GM23248 (cell line): ENCODE measurements around the gene EGLN1. TPM values are rescaled to one million over a fixed set of nuclear protein-coding genes. Genes with fewer than 3 reads are reported as not detected.
"Not testable (repeated sequence)": the region's sequence is repeated elsewhere in the genome, so short reads cannot be mapped to it uniquely, and the experiment has no call there.

Source experiments
- DNase-seq: peaks from one replicate; pipeline ENCODE4 v3.0.0-alpha.2; 2015
- H2AFZ ChIP-seq: fragments of 200-600 bp; sonication (generic); 2 replicates; pipeline ENCODE4 v1.6.1; 2016; ENCODE audit warnings: antibody characterized with exemption
- H3F3A ChIP-seq: fragments of 200-600 bp; sonication (generic); 2 replicates; pipeline ENCODE4 v1.6.1; 2016; ENCODE audit warnings: mild to moderate bottlenecking, antibody characterized with exemption, mixed run types; ENCODE audit not compliant: insufficient read depth
- H3K27ac ChIP-seq: fragments of 200-600 bp; sonication (generic); 2 replicates; pipeline ENCODE4 v1.5.1; 2016; ENCODE audit warnings: mild to moderate bottlenecking
- H3K27me3 ChIP-seq: fragments of 200-600 bp; sonication (generic); replicated peaks from 2 replicates; pipeline ENCODE4 v1.6.1; 2016; ENCODE audit warnings: mild to moderate bottlenecking; ENCODE audit not compliant: insufficient read depth
- H3K36me3 ChIP-seq: fragments of 200-600 bp; sonication (generic); 2 replicates; pipeline ENCODE4 v1.6.1; 2016; ENCODE audit warnings: low read depth, mild to moderate bottlenecking
- H3K4me1 ChIP-seq: fragments of 200-600 bp; sonication (generic); 2 replicates; pipeline ENCODE4 v1.6.1; 2016; ENCODE audit warnings: mild to moderate bottlenecking; ENCODE audit not compliant: insufficient read depth
- H3K4me2 ChIP-seq: fragments of 200-600 bp; sonication (generic); one replicate; pipeline ENCODE4 v1.6.1; 2016; ENCODE audit warnings: mild to moderate bottlenecking; ENCODE audit not compliant: unreplicated experiment
- H3K4me3 ChIP-seq: fragments of 200-600 bp; sonication (generic); 2 replicates; pipeline ENCODE4 v1.5.1; 2016; ENCODE audit warnings: mild to moderate bottlenecking
- H3K79me2 ChIP-seq: fragments of 200-600 bp; sonication (generic); 2 replicates; pipeline ENCODE4 v1.6.1; 2016; ENCODE audit warnings: mild to moderate bottlenecking; ENCODE audit not compliant: insufficient read depth
- H3K9ac ChIP-seq: fragments of 200-600 bp; sonication (generic); 2 replicates; pipeline ENCODE4 v1.6.1; 2016; ENCODE audit warnings: mild to moderate bottlenecking
- H3K9me2 ChIP-seq: fragments of 200-600 bp; sonication (generic); 2 replicates; pipeline ENCODE4 v1.6.1; 2016; ENCODE audit warnings: mixed run types, mild to moderate bottlenecking, moderate library complexity; ENCODE audit not compliant: insufficient read depth
- H3K9me3 ChIP-seq: fragments of 200-600 bp; sonication (generic); one replicate; pipeline ENCODE4 v1.6.1; 2017; ENCODE audit warnings: low read depth
- H4K20me1 ChIP-seq: fragments of 200-600 bp; sonication (generic); 2 replicates; pipeline ENCODE4 v1.6.0; 2016; ENCODE audit not compliant: insufficient read depth
- EZH2 ChIP-seq: fragments of 200-600 bp; sonication (generic); IDR thresholded peaks from 2 replicates; pipeline ENCODE4 v1.6.1; 2018; ENCODE audit warnings: antibody characterized with exemption, mild to moderate bottlenecking; ENCODE audit not compliant: insufficient read depth, poor library complexity, severe bottlenecking
- EZH2phosphoT487 ChIP-seq: fragments of 200-600 bp; sonication (generic); IDR thresholded peaks from 2 replicates; pipeline ENCODE4 v1.6.1; 2018; ENCODE audit warnings: antibody characterized with exemption, moderate library complexity, mild to moderate bottlenecking, low read depth; ENCODE audit not compliant: insufficient read depth
- WGBS, 2 experiments: methylation state at CpG; one replicate each; pipeline ENCODE4 v1.1.6; 2015 to 2017; ENCODE audit warnings: low lambda C conversion rate in 2 of 2, low coverage in 1 of 2; ENCODE audit errors: missing lambda C conversion rate in 2 of 2; 5-methylcytosine and 5-hydroxymethylcytosine counted together
- in situ Hi-C: fragments of 300-500 bp; cut with MboI; formaldehyde crosslinking; loops from 2 replicates; pipeline ENCODE4 v1.15.0; 2020
- polyA plus RNA-seq: library from polyadenylated mRNA; unstranded; fragments of >200 nt; fragmentation: Nextera tagmentation; extraction: Ambion mirVana; gene quantifications from 2 replicates; pipeline ENCODE4 v1.2.1, GENCODE V29; 2016
- total RNA-seq: library from RNA; depleted of rRNA; stranded (reverse); fragments of >200 nt; shearing (Covaris generic); gene quantifications from 2 replicates; pipeline ENCODE4 v1.2.3, GENCODE V29; 2014

The EGLN1 gene
- total and polyA plus RNA-seq, 2 experiments from 2014 or later: 17.6 to 51.8 TPM

DNA sequence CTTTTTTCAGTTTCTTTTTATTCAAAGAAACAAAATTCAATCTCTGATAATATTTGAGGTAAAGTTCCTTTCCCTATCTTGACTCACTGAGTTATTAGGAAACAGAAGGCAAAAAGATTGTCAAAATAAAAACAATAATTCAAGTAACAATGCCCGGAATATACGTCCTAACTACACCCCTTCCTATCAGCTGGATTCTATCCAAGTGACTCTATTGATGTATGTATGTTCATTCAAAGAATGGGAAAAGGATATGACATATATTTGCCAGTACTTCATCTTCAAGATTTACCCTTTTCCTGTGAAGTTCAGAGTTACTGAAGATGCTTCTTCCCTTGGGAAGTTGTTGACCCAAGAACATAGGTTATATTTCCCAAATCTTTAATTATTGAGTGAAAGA, 70.3 kb downstream of the EGLN1 start:
- TF ChIP-seq EZH2 (no peak), EZH2phosphoT487 (no peak)

DNA sequence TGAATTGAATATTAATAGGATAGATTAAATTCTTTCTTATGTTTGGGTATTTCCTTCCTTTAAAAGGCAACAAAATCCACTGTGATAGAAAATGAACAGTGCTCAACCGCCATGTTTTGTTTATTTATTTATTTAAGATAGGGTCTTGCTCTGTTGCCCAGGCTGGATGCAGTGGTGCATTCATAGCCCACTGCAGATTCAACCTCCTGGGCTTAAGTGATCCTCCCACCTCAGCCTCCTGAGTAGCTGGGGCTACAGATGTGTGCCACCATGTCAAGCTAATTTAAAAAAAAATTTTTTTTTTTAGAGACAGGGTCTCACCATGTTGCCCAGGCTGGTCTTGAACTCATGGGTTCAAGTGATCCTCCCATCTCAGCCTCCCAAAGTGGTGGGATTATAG, 73.2 kb downstream of the EGLN1 start:
- not testable (repeated sequence) for H3K27ac ChIP-seq, H3K4me1 ChIP-seq, H3K27me3 ChIP-seq, H3F3A ChIP-seq, H3K9ac ChIP-seq, H4K20me1 ChIP-seq, H2AFZ ChIP-seq, H3K9me2 ChIP-seq, DNase-seq, H3K4me3 ChIP-seq, H3K9me3 ChIP-seq, H3K4me2 ChIP-seq
- Histone ChIP-seq H3K36me3 (peaks cover 30% of the 10 kb centered on the region), H3K79me2 (peaks cover 34% of the 10 kb centered on the region)
- whole genome bisulfite sequencing, 2 experiments: 95 to 97% methylated on average over 1 of the region's 1 CpG
- in situ Hi-C loops: loop anchor here (10.0 kb wide), 1 partner anchor 236 kb away; no protein-coding TSS in a partner anchor

More for the DNA sequence above, 70.3 kb downstream of the EGLN1 start:
- no peaks in the 10 kb centered on the region for H3K9me2 ChIP-seq
- no peak for DNase-seq
- H3K4me2 ChIP-seq: no peak overlapping the region
- no peaks in the 10 kb centered on the region for H4K20me1 ChIP-seq
- 0 out of 2 replicates have a peak, but pooled peaks cover 10% of the 10 kb centered on the region for H3K4me1 ChIP-seq
- no peaks in the 10 kb centered on the region for H3K9me3 ChIP-seq
- H3K4me3 ChIP-seq: no peak overlapping the region
- peaks cover 6% of the 10 kb centered on the region for H3K79me2 ChIP-seq
- H3K36me3 ChIP-seq: peaks cover 30% of the 10 kb centered on the region
- H3K27ac ChIP-seq: no peak overlapping the region
- no peak overlapping the region for H2AFZ ChIP-seq
- no peak overlapping the region for H3K9ac ChIP-seq
- peaks cover 16% of the 10 kb centered on the region; the same call in 1 of the 2 replicates for H3F3A ChIP-seq
- 74 to 87% methylated on average over 2 of the region's 2 CpGs for WGBS, 2 experiments
- in situ Hi-C loops: no loop called here
- H3K27me3 ChIP-seq: no peaks in the 10 kb centered on the region

DNA sequence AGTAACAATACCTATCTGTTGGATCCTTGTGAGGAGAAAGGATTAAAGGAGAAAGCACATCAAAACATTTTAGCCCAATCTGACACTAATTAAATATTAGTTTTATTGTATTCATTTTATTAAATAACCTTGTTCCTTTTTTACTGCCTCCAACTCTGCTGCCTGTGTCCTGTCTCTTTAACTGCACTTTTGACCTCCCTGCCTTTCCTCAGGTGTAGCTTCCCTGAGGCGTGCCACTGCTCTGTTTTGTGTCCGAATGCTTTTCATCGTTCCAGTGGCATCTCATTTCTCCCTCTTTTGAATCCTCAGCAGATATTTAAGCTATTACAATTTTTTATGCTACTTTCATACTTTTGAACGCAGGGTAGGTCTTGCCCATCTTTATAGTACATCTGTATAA, 73.6 kb downstream of the EGLN1 start:
- 99 to 100% methylated on average over 4 of the region's 4 CpGs for WGBS, 2 experiments
- Histone ChIP-seq H3K27me3 (no peaks in the 10 kb centered on the region), H3K9ac (no peak overlapping the region)

DNA sequence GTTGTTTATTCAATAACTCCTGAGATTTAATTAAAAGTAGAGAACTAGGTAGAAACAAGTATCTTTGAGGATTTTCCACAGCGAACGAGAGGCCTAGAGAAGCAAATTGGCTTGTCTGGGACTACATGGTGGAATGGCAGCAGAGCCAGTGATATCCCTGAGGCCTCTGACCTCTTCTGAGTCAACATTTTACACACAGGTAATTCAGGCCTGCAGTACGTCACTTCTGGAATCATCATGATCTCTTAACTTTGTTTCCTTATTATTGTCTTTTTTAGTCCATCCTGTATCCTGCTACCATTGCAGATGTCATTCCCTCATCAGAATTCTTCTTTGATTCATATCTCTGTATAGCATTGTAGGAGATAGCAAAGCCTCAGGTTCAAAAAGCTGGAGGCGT, 74.1 kb downstream of the EGLN1 start:
- H3K9me2 ChIP-seq: no peaks in the 10 kb centered on the region
- WGBS, 2 experiments: 95 to 96% methylated on average over 4 of the region's 4 CpGs
- H3K9me3 ChIP-seq: no peaks in the 10 kb centered on the region
- no peak overlapping the region for H2AFZ ChIP-seq
- H3K9ac ChIP-seq: no peak overlapping the region
- H3K36me3 ChIP-seq: peaks cover 25% of the 10 kb centered on the region
- H3K4me3 ChIP-seq: no peak overlapping the region
- H3K27me3 ChIP-seq: no peaks in the 10 kb centered on the region
- no peak for DNase-seq
- no peak overlapping the region for H3K27ac ChIP-seq
- no peak overlapping the region for H3K4me2 ChIP-seq
- no peak for TF ChIP-seq EZH2phosphoT487
- TF ChIP-seq EZH2: no peak
- peaks cover 43% of the 10 kb centered on the region for H3K79me2 ChIP-seq
- H3K4me1 ChIP-seq: no peaks in the 10 kb centered on the region
- in situ Hi-C loops: loop anchor here (10.0 kb wide), 1 partner anchor 237 kb away; no protein-coding TSS in a partner anchor
- no peaks in the 10 kb centered on the region for H3F3A ChIP-seq
- no peaks in the 10 kb centered on the region; the same call in 1 of the 2 replicates for H4K20me1 ChIP-seq

More for the DNA sequence above, 73.6 kb downstream of the EGLN1 start:
- H3K9me2 ChIP-seq: no peaks in the 10 kb centered on the region
- H3K4me1 ChIP-seq: no peaks in the 10 kb centered on the region
- no peak overlapping the region for H3K4me2 ChIP-seq
- TF ChIP-seq EZH2phosphoT487 (no peak), EZH2 (no peak)
- H4K20me1 ChIP-seq: no peaks in the 10 kb centered on the region; the same call in 1 of the 2 replicates
- in situ Hi-C loops: loop anchor here (10.0 kb wide), 1 partner anchor 236 kb away; no protein-coding TSS in a partner anchor
- DNase-seq: no peak
- no peak overlapping the region for H3K27ac ChIP-seq
- H3F3A ChIP-seq: no peaks in the 10 kb centered on the region
- H3K4me3 ChIP-seq: no peak overlapping the region
- no peaks in the 10 kb centered on the region for H3K9me3 ChIP-seq
- peaks cover 28% of the 10 kb centered on the region for H3K36me3 ChIP-seq
- H2AFZ ChIP-seq: no peak overlapping the region
- peaks cover 38% of the 10 kb centered on the region for H3K79me2 ChIP-seq
